HEK293 (cell line): Measurements from ENCODE around the gene TSPAN11.

Experiments used
- ZNF121 ChIP-seq: fragments of 450-650 bp; formaldehyde crosslinking; IDR thresholded peaks from 2 replicates; pipeline ENCODE4 v1.5.1; 2016; ENCODE audit warnings: missing biosample characterization, missing genetic modification characterization
- ZNF311 ChIP-seq: fragments of 450-650 bp; formaldehyde crosslinking; IDR thresholded peaks from 2 replicates; pipeline ENCODE4 v1.5.1; 2017; ENCODE audit warnings: missing biosample characterization, missing genetic modification characterization, borderline replicate concordance
- ZNF510 ChIP-seq: fragments of 450-650 bp; formaldehyde crosslinking; IDR thresholded peaks from 2 replicates; pipeline ENCODE4 v1.5.1; 2018; ENCODE audit warnings: mild to moderate bottlenecking, missing genetic modification characterization, missing biosample characterization; ENCODE audit not compliant: insufficient replicate concordance
- ZNF623 ChIP-seq: fragments of 450-650 bp; formaldehyde crosslinking; IDR thresholded peaks from 2 replicates; pipeline ENCODE4 v1.5.1; 2016; ENCODE audit warnings: missing biosample characterization, missing genetic modification characterization
- TF ChIP-seq, protein P1 (sequence below): fragments of 450-650 bp; formaldehyde crosslinking; IDR thresholded peaks from 2 replicates; pipeline ENCODE4 v1.5.1; 2016; ENCODE audit warnings: missing biosample characterization, missing genetic modification characterization
- TF ChIP-seq, protein P2 (sequence below): IDR thresholded peaks from 2 replicates; pipeline ENCODE4 v1.6.1; 2011; ENCODE audit warnings: mild to moderate bottlenecking, low read depth, low read length, borderline replicate concordance

GRCh38 chr12:30982413-30982812 lies 55.9 kb downstream of the TSPAN11 start:
- TF ChIP-seq, protein P1, sequence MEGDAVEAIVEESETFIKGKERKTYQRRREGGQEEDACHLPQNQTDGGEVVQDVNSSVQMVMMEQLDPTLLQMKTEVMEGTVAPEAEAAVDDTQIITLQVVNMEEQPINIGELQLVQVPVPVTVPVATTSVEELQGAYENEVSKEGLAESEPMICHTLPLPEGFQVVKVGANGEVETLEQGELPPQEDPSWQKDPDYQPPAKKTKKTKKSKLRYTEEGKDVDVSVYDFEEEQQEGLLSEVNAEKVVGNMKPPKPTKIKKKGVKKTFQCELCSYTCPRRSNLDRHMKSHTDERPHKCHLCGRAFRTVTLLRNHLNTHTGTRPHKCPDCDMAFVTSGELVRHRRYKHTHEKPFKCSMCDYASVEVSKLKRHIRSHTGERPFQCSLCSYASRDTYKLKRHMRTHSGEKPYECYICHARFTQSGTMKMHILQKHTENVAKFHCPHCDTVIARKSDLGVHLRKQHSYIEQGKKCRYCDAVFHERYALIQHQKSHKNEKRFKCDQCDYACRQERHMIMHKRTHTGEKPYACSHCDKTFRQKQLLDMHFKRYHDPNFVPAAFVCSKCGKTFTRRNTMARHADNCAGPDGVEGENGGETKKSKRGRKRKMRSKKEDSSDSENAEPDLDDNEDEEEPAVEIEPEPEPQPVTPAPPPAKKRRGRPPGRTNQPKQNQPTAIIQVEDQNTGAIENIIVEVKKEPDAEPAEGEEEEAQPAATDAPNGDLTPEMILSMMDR (tag by site-specific recombination) = no peak
- TF ChIP-seq ZNF121 (tag by site-specific recombination) (no peak), ZNF311 (tag by site-specific recombination) (no peak), ZNF510 (tag by site-specific recombination) (no peak), ZNF623 (no peak)
- TF ChIP-seq, protein P2, sequence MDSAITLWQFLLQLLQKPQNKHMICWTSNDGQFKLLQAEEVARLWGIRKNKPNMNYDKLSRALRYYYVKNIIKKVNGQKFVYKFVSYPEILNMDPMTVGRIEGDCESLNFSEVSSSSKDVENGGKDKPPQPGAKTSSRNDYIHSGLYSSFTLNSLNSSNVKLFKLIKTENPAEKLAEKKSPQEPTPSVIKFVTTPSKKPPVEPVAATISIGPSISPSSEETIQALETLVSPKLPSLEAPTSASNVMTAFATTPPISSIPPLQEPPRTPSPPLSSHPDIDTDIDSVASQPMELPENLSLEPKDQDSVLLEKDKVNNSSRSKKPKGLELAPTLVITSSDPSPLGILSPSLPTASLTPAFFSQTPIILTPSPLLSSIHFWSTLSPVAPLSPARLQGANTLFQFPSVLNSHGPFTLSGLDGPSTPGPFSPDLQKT = no peak
